K562 (cell line): ENCODE data around the gene PATL1. TPM values are rescaled to one million over a fixed set of nuclear protein-coding genes. Genes with fewer than 3 reads are reported as not detected.

Experiments used
- BRF1 ChIP-seq: IDR thresholded peaks from 3 replicates; pipeline ENCODE4 v1.6.1; 2011; ENCODE audit warnings: borderline replicate concordance, mild to moderate bottlenecking; ENCODE audit not compliant: insufficient read length; ENCODE audit errors: extremely low read depth
- CBFA2T2 ChIP-seq: fragments of 450-650 bp; conservative IDR thresholded peaks from 2 replicates; pipeline ENCODE4 v1.6.1; 2017; ENCODE audit warnings: mild to moderate bottlenecking
- CEBPG ChIP-seq, 3 experiments: fragments of 200-800 bp in 1 of 3; sonication (Bioruptor generic) in 1 of 3; sonication (generic) in 1 of 3; formaldehyde crosslinking in 1 of 3; IDR thresholded peaks in 2 of 3; conservative IDR thresholded peaks in 1 of 3; 2 replicates each; pipeline versions ENCODE4 v1.6.1 to v1.8.0; 2016 to 2022; ENCODE audit warnings: missing compliant biosample characterization in 2 of 3, missing genetic modification characterization in 2 of 3, mild to moderate bottlenecking in 1 of 3, missing genetic modification reagents in 1 of 3
- CREB3L1 ChIP-seq: fragments of 450-650 bp; IDR thresholded peaks from 2 replicates; pipeline ENCODE4 v1.6.1; 2014; ENCODE audit warnings: low read depth, mild to moderate bottlenecking, moderate library complexity, borderline replicate concordance
- E2F1 ChIP-seq: sonication (generic); formaldehyde crosslinking; IDR thresholded peaks from 2 replicates; pipeline ENCODE4 v1.8.1; 2023; ENCODE audit warnings: mild to moderate bottlenecking, missing genetic modification reagents, moderate library complexity
- FOXA1 ChIP-seq: fragments of 450-650 bp; IDR thresholded peaks from 2 replicates; pipeline ENCODE4 v1.6.1; 2016; ENCODE audit warnings: mild to moderate bottlenecking, borderline replicate concordance
- GATA2 ChIP-seq: sonication (generic); formaldehyde crosslinking; IDR thresholded peaks from 2 replicates; pipeline ENCODE4 v1.4.0; 2020; ENCODE audit warnings: mild to moderate bottlenecking, missing genetic modification reagents
- GATAD2B ChIP-seq: fragments of 450-650 bp; IDR thresholded peaks from 2 replicates; pipeline ENCODE4 v1.6.1; 2017; ENCODE audit warnings: mild to moderate bottlenecking, borderline replicate concordance
- HDAC2 ChIP-seq: fragments of 450-650 bp; IDR thresholded peaks from 2 replicates; pipeline ENCODE4 v1.6.1; 2016; ENCODE audit warnings: mild to moderate bottlenecking
- HIVEP1 ChIP-seq: fragments of 250-450 bp; sonication (Bioruptor Pico); IDR thresholded peaks from 2 replicates; pipeline ENCODE4 v1.4.0; 2020; ENCODE audit warnings: mild to moderate bottlenecking
- JUNB ChIP-seq: fragments of 450-650 bp; formaldehyde crosslinking; conservative IDR thresholded peaks from 2 replicates; pipeline ENCODE4 v1.4.0; 2020; ENCODE audit warnings: mild to moderate bottlenecking
- NBN ChIP-seq: fragments of 450-650 bp; IDR thresholded peaks from 2 replicates; pipeline ENCODE4 v1.6.1; 2016; ENCODE audit warnings: low read depth, mild to moderate bottlenecking
- NELFE ChIP-seq: IDR thresholded peaks from 2 replicates; pipeline ENCODE4 v1.6.1; 2011; ENCODE audit warnings: mild to moderate bottlenecking; ENCODE audit not compliant: insufficient read depth, insufficient read length
- RB1 ChIP-seq: fragments of 450-650 bp; IDR thresholded peaks from 2 replicates; pipeline ENCODE4 v1.6.1; 2017; ENCODE audit warnings: low read depth, mild to moderate bottlenecking
- RUNX1 ChIP-seq: sonication (generic); IDR thresholded peaks from 2 replicates; pipeline ENCODE4 v1.6.1; 2016; ENCODE audit warnings: antibody characterized with exemption, low read depth
- SETDB1 ChIP-seq: IDR thresholded peaks from one replicate; pipeline ENCODE4 v1.6.1; 2012; ENCODE audit warnings: low read length, control low read depth, inconsistent platforms
- ZMIZ1 ChIP-seq, 2 experiments: fragments of 150-350 bp in 1 of 2; IDR thresholded peaks; 2 replicates each; pipeline ENCODE4 v1.6.1; 2012 to 2016; ENCODE audit warnings: low read depth in 2 of 2, low read length in 2 of 2, mild to moderate bottlenecking in 1 of 2, moderate library complexity in 1 of 2
- ZNF134 ChIP-seq: fragments of 250-450 bp; sonication (Bioruptor Pico); conservative IDR thresholded peaks from 2 replicates; pipeline ENCODE4 v1.4.0; 2020
- ZNF165 ChIP-seq: fragments of 250-450 bp; sonication (Bioruptor Pico); IDR thresholded peaks from 2 replicates; pipeline ENCODE4 v1.4.0; 2020; ENCODE audit warnings: borderline replicate concordance
- ZNF263 ChIP-seq: sonication (generic); formaldehyde crosslinking; IDR thresholded peaks from 2 replicates; pipeline ENCODE4 v1.8.0; 2022; ENCODE audit warnings: mild to moderate bottlenecking, missing genetic modification reagents, borderline replicate concordance
- ZNF282 ChIP-seq: sonication (generic); formaldehyde crosslinking; IDR thresholded peaks from 2 replicates; pipeline ENCODE4 v1.8.1; 2023; ENCODE audit warnings: missing genetic modification reagents
- ZNF551 ChIP-seq: fragments of 250-450 bp; sonication (Bioruptor Pico); IDR thresholded peaks from 2 replicates; pipeline ENCODE4 v1.5.0; 2021; ENCODE audit warnings: mild to moderate bottlenecking, moderate library complexity
- ZNF586 ChIP-seq: fragments of 450-650 bp; formaldehyde crosslinking; conservative IDR thresholded peaks from 2 replicates; pipeline ENCODE4 v1.4.0; 2020; ENCODE audit warnings: mild to moderate bottlenecking, moderate library complexity
- polyA plus RNA-seq, 8 experiments: library from polyadenylated mRNA; depleted of rRNA in 4 of 8; stranded (reverse) in 5 of 8; unstranded in 3 of 8; fragments of >200 nt; fragmentation: Nextera tagmentation in 2 of 8; fragmentation: Illumina TruSeq in 1 of 8; extraction: Ambion mirVana in 2 of 8; extraction: Trizol in 1 of 8; gene quantifications; 2 replicates each; pipeline versions ENCODE4 v1.2.1 to v1.2.3, GENCODE V29; 2011 to 2014; ENCODE audit warnings: inconsistent platforms in 1 of 8, missing spikeins in 1 of 8
- total RNA-seq, 7 experiments: library from RNA; depleted of rRNA in 6 of 7; stranded (reverse); fragments of >200 nt in 6 of 7; fragmentation: Illumina TruSeq in 2 of 7; extraction: Trizol in 2 of 7; gene quantifications; 2 replicates each; pipeline versions ENCODE4 v1.2.1 to v1.2.3, GENCODE V29; 2011 to 2021; ENCODE audit warnings: low replicate concordance in 1 of 7

The PATL1 gene
- total and polyA plus RNA-seq, 9 of the 15 experiments (the other 6 are each of a cell fraction or from before 2014, with no cell fraction given), result 3.2 to 48.0 (median 16.4) TPM

GRCh38 chr11:59706518-59707285 is 37.9 kb upstream of the PATL1 start (continued):
- TF ChIP-seq NELFE (no peak), ZNF165 (no peak), CBFA2T2 (peak; percentile 99), ZNF134 (CRISPR knock-in tag) (peak; percentile 56), NBN (peak; percentile 78; the same call in 1 of the 2 replicates), ZNF586 (CRISPR knock-in tag) (no peak), FOXA1 (no peak), RUNX1 (peak; percentile 92), E2F1 (no peak), ZNF263 (CRISPR knock-in tag) (peak; percentile 58; the same call in 1 of the 2 replicates), ZMIZ1 (IDR thresholded peaks at IDR 0.05; ENCODE audit: low read depth in 2 of 2, low read length in 2 of 2) (peak in 1 of 2 experiments; percentile 95; a peak in 2 of 4 replicates), BRF1 (no peak), HIVEP1 (CRISPR knock-in tag) (no peak), JUNB (no peak), CREB3L1 (no peak), SETDB1 (no peak), HDAC2 (peak; percentile 97), GATAD2B (peak; percentile 83; the same call in 1 of the 2 replicates), ZNF551 (CRISPR knock-in tag) (no peak), ZNF282 (CRISPR knock-in tag) (no peak), CEBPG (CRISPR knock-in tag; IDR thresholded peaks at IDR 0.05) (no peak), CEBPG (tag; conservative IDR thresholded peaks at IDR 0.05 in 1 of 2, IDR thresholded peaks at IDR 0.05 in 1 of 2) (peak in 1 of 2 experiments; percentile 32; a peak in 1 of 4 replicates), GATA2 (peak; percentile 97), RB1 (no peak)
